Measurements from ENCODE around the gene OTUB2. TPM values are rescaled to one million over a fixed set of nuclear protein-coding genes. Genes with fewer than 3 reads are reported as not detected.

OTUB2 gene
- total and polyA plus RNA-seq, 8 donors: 0.30 to 1.3 (median 0.66) TPM

DNA sequence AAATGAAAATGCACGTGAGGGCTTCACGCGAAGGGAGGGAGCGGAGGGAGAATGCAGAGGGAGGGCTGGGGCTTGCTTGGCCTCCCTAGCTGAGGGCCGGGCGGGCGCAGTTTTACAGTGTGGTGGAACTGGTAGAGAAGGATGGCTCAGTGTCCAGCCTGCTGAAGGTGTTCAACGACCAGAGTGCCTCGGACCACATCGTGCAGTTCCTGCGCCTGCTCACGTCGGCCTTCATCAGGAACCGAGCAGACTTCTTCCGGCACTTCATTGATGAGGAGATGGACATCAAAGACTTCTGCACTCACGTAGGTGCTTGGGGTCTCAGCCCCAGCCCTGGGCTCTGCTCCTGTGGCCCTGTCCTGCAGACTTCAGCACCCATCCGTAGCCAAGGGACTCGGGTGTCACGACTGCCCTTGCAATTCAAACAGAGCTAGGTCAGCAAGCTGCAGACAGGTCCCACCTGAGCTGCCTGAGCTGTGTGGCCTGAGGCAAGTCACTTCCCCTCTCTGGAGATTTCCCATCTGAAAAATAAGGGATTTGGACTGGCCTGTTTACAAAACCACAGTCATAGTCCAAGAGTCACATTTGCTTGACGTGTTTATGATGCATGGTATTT lies 18.4 kb downstream of the OTUB2 start:
- H3K9me3 ChIP-seq: no peaks in the 10 kb centered on the region
- no peaks in the 10 kb centered on the region for H3K27me3 ChIP-seq
- TF ChIP-seq, protein P1, sequence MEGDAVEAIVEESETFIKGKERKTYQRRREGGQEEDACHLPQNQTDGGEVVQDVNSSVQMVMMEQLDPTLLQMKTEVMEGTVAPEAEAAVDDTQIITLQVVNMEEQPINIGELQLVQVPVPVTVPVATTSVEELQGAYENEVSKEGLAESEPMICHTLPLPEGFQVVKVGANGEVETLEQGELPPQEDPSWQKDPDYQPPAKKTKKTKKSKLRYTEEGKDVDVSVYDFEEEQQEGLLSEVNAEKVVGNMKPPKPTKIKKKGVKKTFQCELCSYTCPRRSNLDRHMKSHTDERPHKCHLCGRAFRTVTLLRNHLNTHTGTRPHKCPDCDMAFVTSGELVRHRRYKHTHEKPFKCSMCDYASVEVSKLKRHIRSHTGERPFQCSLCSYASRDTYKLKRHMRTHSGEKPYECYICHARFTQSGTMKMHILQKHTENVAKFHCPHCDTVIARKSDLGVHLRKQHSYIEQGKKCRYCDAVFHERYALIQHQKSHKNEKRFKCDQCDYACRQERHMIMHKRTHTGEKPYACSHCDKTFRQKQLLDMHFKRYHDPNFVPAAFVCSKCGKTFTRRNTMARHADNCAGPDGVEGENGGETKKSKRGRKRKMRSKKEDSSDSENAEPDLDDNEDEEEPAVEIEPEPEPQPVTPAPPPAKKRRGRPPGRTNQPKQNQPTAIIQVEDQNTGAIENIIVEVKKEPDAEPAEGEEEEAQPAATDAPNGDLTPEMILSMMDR (IDR thresholded peaks at IDR 0.05): no peak
- peaks cover 0 to 41% (median 25%) of the 10 kb centered on the region in 3 donors for H3K36me3 ChIP-seq
- no peak overlapping the region for H3K4me3 ChIP-seq
- 90 to 91% methylated on average over 20 of the region's 20 CpGs for WGBS, 2 donors
- intact Hi-C loops (cut with DNase I): no loop called here
- no peak overlapping the region for H3K27ac ChIP-seq
- no peaks in the 10 kb centered on the region for H3K4me1 ChIP-seq
- DNase-seq: no peak
- FAIRE-seq: no peak
- ATAC-seq: no peak

DNA sequence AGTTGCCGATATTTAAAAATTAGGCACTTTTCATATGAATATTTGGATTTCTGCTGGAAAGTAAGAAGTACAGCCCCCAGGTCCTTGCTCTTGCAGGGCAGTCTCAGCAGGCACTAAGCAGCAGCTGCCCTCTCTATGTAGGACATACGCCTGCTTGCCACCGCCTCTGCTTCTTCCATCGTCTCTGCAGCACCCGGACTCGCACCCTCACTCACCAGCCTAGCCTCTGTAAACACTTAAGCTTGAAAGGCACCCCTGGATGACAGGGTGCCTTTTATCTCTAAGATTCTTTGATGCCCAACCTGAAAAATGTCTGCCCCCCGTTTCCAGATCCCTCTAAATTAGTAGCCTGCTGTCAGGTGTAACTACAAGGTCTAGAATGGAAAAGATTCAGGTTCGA lies 19.0 kb downstream of the OTUB2 start:
- no peaks in the 10 kb centered on the region for H3K4me1 ChIP-seq
- DNase-seq (no peak), ATAC-seq (no peak), FAIRE-seq (no peak)
- TF ChIP-seq, protein P1 (IDR thresholded peaks at IDR 0.05): no peak
- no peak overlapping the region for H3K27ac ChIP-seq
- 86 to 93% methylated on average over 8 of the region's 8 CpGs for WGBS, 2 donors
- no peak overlapping the region for H3K4me3 ChIP-seq
- H3K27me3 ChIP-seq: no peaks in the 10 kb centered on the region
- no peaks in the 10 kb centered on the region for H3K9me3 ChIP-seq
- intact Hi-C loops (cut with DNase I): no loop called here
- peaks cover 0 to 46% (median 30%) of the 10 kb centered on the region in 3 donors for H3K36me3 ChIP-seq

DNA sequence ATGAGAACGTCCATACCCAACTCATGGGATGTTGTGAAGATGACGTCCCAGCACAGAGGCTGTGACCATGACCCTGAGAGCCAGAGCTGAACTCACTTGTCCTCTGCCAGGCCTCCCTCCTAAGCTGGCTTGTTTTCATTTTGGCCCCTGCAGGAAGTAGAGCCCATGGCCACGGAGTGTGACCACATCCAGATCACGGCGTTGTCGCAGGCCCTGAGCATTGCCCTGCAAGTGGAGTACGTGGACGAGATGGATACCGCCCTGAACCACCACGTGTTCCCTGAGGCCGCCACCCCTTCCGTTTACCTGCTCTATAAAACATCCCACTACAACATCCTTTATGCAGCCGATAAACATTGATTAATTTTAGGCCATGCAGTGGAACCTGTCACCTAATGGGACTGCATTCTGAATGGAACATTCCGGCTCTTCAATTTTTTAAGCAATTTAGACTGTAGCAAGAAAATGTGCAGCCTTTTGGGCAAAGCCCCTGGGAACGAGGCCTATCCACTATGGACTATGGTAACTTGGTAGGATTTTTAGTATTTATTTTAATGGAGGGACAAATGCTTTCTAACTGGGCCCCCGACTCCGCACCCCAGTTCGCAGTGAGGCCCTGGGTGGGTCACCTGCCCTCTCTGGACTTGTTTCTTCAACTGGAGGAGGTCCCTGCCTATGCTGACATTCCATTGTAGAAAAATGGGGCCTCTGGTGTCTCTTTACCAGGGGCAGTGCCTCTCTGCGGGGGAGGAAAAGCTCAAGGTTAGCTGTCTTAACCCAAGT lies 19.6 kb downstream of the OTUB2 start:
- Histone ChIP-seq H3K36me3 (peaks cover 0 to 53% (median 33%) of the 10 kb centered on the region in 3 donors), H3K27me3 (no peaks in the 10 kb centered on the region), H3K4me1 (no peaks in the 10 kb centered on the region), H3K4me3 (no peak overlapping the region), H3K27ac (no peak overlapping the region), H3K9me3 (no peaks in the 10 kb centered on the region)
- TF ChIP-seq, protein P1 (IDR thresholded peaks at IDR 0.05): no peak
- ATAC-seq (no peak), DNase-seq (no peak), FAIRE-seq (no peak)
- intact Hi-C loops (cut with DNase I): no loop called here
- WGBS, 2 donors: 90% methylated on average over 19 of the region's 19 CpGs

DNA sequence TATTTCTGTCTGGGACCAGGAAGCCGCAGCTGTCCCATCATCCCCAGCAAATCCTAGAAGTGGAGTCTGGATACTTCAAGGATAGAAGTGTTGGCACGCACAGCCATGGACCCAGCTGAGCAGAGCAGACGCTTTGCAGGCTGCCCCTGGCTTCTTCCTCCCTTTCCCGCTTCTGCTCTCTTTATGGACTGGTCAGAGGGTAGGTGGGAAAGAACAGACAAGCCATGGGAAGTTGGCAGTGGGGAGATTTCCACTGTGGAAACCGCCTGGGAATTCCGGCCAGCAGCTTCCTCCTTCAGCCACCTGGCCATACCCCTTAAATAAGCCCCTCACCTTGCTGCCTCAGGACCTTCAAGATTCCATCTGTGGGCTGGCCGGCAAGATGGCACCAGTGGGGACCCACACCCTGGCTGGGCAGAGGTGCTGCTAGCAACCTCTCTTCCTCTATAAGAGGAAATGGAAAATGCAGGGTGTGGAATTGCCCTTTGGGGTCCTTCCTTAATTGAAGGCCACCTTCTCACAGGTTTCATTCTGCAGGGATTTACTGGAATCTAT lies 20.6 kb downstream of the OTUB2 start:
- no peak overlapping the region for H3K4me3 ChIP-seq
- intact Hi-C loops (cut with DNase I): no loop called here
- no peak for ATAC-seq
- peaks cover 0 to 60% (median 38%) of the 10 kb centered on the region in 3 donors for H3K36me3 ChIP-seq
- WGBS, 2 donors: 81 to 86% methylated on average over 7 of the region's 7 CpGs
- no peaks in the 10 kb centered on the region for H3K27me3 ChIP-seq
- no peaks in the 10 kb centered on the region for H3K9me3 ChIP-seq
- H3K27ac ChIP-seq: no peak overlapping the region
- no peaks in the 10 kb centered on the region for H3K4me1 ChIP-seq
- DNase-seq: no peak
- no peak for FAIRE-seq
- TF ChIP-seq, protein P1 (IDR thresholded peaks at IDR 0.05): no peak

Data from pancreas (tissue), 10 donors.